Natural killer cell (primary cell): ENCODE results near the gene ZNF273. TPM values are rescaled to one million over a fixed set of nuclear protein-coding genes. Genes with fewer than 3 reads are reported as not detected.
"Not testable (repeated sequence)": the region's sequence is repeated elsewhere in the genome, so short reads cannot be mapped to it uniquely, and the experiment has no call there.

Experiments used
- ATAC-seq, 3 donors: fragments of 150-1000 bp in 2 of 3; fragments of 200-7000 bp in 1 of 3; cut with Tn5 transposase; 1 replicate in 1 of 3; 2 replicates in 2 of 3; pipeline ENCODE4 v1.10.0; 2021; ENCODE audit warnings: mild to moderate bottlenecking in 2 of 3, moderate library complexity in 2 of 3
- DNase-seq, 2 donors: peaks; one replicate each; pipeline versions ENCODE4 v3.0.0 to v3.0.0-alpha.2; 2013 to 2021; ENCODE audit warnings: mixed read lengths in 1 of 2
- H3K27ac ChIP-seq: one replicate; pipeline ENCODE4 v1.5.1; 2013; ENCODE audit warnings: mild to moderate bottlenecking, low read length
- H3K27me3 ChIP-seq: one replicate; pipeline ENCODE4 v1.6.1; 2013; ENCODE audit warnings: low read length; ENCODE audit not compliant: control insufficient read depth, insufficient read depth
- H3K36me3 ChIP-seq: one replicate; pipeline ENCODE4 v1.6.1; 2013; ENCODE audit warnings: low read length; ENCODE audit not compliant: control insufficient read depth, insufficient read depth
- H3K4me1 ChIP-seq: one replicate; pipeline ENCODE4 v1.6.1; 2013; ENCODE audit warnings: low read length; ENCODE audit not compliant: control insufficient read depth, insufficient read depth
- H3K4me3 ChIP-seq: one replicate; pipeline ENCODE4 v1.5.1; 2013; ENCODE audit warnings: low read length
- H3K9me3 ChIP-seq: one replicate; pipeline ENCODE4 v1.6.1; 2013; ENCODE audit warnings: low read length; ENCODE audit not compliant: control insufficient read depth, insufficient read depth
- H3K27ac Mint-ChIP-seq, 2 donors: one replicate each; pipeline ENCODE4 v1.8.0; 2022; ENCODE audit warnings: mild to moderate bottlenecking in 2 of 2, mixed read lengths in 2 of 2, moderate library complexity in 1 of 2
- H3K27me3 Mint-ChIP-seq, 2 donors: one replicate each; pipeline ENCODE4 v1.8.0; 2022; ENCODE audit warnings: low read depth in 2 of 2, mixed read lengths in 2 of 2
- H3K36me3 Mint-ChIP-seq: one replicate; pipeline ENCODE4 v1.8.0; 2022; ENCODE audit warnings: mixed read lengths
- H3K4me1 Mint-ChIP-seq, 2 donors: one replicate each; pipeline ENCODE4 v1.8.0; 2022; ENCODE audit warnings: mixed read lengths in 2 of 2
- H3K4me3 Mint-ChIP-seq: one replicate; pipeline ENCODE4 v1.8.0; 2022; ENCODE audit warnings: mild to moderate bottlenecking, moderate library complexity, mixed read lengths
- H3K9me3 Mint-ChIP-seq, 2 donors: one replicate each; pipeline ENCODE4 v1.8.0; 2022; ENCODE audit warnings: mixed read lengths in 2 of 2
- WGBS: methylation state at CpG from one replicate; pipeline ENCODE4 v1.1.7; 2013; ENCODE audit warnings: missing lambda C conversion rate; ENCODE audit not compliant: insufficient coverage; 5-methylcytosine and 5-hydroxymethylcytosine counted together
- intact Hi-C: fragments of 100-400 bp; cut with micrococcal nuclease; formaldehyde crosslinking; loops from one replicate; pipeline ENCODE4 v1.14.2; 2022
- total RNA-seq, 4 donors: library from RNA; stranded (reverse); fragments of 120-200 nt in 1 of 4; gene quantifications; one replicate each; pipeline versions ENCODE4 v1.2.3 to v1.2.4, GENCODE V29; 2013 to 2022
- TF ChIP-seq, protein P1 (sequence below): fragments of 200-600 bp; IDR thresholded peaks from one replicate; pipeline ENCODE4 v1.8.0; 2022; ENCODE audit warnings: antibody characterized with exemption

Gene ZNF273
- total RNA-seq, 3 donors from 2014 or later (not counting 1 experiment from before 2014, with no cell fraction given), result 2.9 to 4.2 (median 4.0) TPM

DNA sequence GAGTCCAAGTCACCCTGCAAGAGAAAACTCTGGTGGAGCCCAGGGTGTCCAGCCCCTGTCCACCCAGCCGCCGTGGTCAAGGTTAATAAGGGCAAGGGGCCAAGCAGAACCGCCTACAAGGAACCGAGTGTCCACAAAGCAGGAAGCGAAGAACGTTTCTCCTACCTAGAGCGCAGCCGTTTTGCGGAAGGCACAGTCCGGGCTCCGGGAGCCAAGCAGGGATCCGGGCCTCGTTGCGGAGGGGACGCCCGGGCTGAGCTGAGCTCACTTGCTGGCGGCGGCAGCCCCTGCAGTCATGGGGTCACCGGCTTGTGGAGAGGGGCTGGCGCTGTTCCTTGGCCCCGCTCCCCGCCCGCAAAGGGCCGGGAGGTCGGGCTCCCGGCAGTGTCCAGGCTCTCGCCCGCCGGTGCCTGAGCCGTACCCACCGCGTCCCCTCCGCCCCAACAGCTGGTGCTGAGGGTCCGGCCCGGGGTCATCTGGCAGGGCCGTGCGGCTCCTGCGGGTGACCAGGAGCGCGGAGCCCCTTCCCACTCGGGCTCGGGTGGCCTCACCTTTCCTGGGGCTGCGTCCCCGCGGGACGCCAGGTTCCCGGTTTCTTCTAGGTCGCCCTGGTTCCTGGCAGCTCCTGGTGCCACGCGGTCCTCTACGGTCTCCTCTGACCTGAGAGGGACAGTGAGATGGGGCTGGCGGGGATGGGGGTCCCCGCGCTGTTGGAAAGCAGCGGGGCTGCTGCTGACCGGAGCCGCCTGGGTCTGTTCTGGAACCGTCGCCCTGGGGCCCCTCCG is 14.0 kb upstream of the ZNF273 start:
- 3% methylated on average over 60 of the region's 60 CpGs for WGBS
- DNase-seq, result peak in 1 of 2 donors; percentile 45

DNA sequence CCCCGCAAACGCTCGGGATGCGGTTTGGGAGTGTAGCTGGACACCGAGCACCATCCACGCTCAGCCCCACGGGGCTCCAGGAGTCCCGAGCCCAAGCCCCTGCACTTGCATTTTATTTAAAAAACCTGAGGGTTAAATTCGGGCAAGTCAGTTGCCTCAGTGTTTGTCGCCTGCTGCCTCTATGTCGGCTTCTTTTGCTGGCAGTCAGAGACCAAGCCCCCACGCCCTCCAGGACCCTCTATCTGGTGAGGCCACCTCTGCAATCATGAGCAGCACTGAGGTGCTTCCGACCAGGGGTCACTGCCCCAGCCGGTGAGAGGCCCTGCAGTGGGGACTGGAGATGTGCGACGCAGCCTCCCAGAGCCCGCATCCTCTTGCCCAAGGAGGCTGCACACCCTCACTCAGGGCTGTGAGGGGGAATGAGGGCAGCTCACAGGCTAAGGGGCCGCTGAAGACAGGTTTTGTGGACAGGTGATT is 13.3 kb upstream of the ZNF273 start:
- Mint-ChIP-seq H3K4me1 (peaks cover 11 to 12% of the 10 kb centered on the region in 2 donors), H3K27ac (no peak overlapping the region), H3K36me3 (no peaks in the 10 kb centered on the region), H3K9me3 (no peaks in the 10 kb centered on the region), H3K4me3 (peak overlapping the region; percentile 49), H3K27me3 (peaks cover 52 to 60% of the 10 kb centered on the region in 2 donors)
- 22% methylated on average over 18 of the region's 18 CpGs for WGBS
- H3K4me3 ChIP-seq, result no peak overlapping the region
- H3K9me3 ChIP-seq, result no peaks in the 10 kb centered on the region
- intact Hi-C loops, result no loop called here
- peaks cover 19% of the 10 kb centered on the region for H3K4me1 ChIP-seq
- H3K27me3 ChIP-seq, result peaks cover 21% of the 10 kb centered on the region
- TF ChIP-seq, protein P1, sequence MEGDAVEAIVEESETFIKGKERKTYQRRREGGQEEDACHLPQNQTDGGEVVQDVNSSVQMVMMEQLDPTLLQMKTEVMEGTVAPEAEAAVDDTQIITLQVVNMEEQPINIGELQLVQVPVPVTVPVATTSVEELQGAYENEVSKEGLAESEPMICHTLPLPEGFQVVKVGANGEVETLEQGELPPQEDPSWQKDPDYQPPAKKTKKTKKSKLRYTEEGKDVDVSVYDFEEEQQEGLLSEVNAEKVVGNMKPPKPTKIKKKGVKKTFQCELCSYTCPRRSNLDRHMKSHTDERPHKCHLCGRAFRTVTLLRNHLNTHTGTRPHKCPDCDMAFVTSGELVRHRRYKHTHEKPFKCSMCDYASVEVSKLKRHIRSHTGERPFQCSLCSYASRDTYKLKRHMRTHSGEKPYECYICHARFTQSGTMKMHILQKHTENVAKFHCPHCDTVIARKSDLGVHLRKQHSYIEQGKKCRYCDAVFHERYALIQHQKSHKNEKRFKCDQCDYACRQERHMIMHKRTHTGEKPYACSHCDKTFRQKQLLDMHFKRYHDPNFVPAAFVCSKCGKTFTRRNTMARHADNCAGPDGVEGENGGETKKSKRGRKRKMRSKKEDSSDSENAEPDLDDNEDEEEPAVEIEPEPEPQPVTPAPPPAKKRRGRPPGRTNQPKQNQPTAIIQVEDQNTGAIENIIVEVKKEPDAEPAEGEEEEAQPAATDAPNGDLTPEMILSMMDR, result no peak
- H3K27ac ChIP-seq, result no peak overlapping the region
- H3K36me3 ChIP-seq, result no peaks in the 10 kb centered on the region
- DNase-seq (no peak), ATAC-seq (no peak)

More for the DNA sequence above, 14.0 kb upstream of the ZNF273 start:
- peak; percentile 48 to 57 (median 55) for ATAC-seq
- Histone ChIP-seq H3K4me3 (peak overlapping the region; percentile 26), H3K36me3 (no peaks in the 10 kb centered on the region), H3K9me3 (no peaks in the 10 kb centered on the region), H3K4me1 (peaks cover 19% of the 10 kb centered on the region), H3K27me3 (peaks cover 21% of the 10 kb centered on the region), H3K27ac (no peak overlapping the region)
- Mint-ChIP-seq H3K9me3 (no peaks in the 10 kb centered on the region), H3K27ac (peak overlapping the region in 1 of 2 donors; percentile 46), H3K4me3 (peak overlapping the region; percentile 82), H3K27me3 (peaks cover 59 to 66% of the 10 kb centered on the region in 2 donors), H3K36me3 (no peaks in the 10 kb centered on the region), H3K4me1 (peaks cover 11 to 12% of the 10 kb centered on the region in 2 donors)
- TF ChIP-seq, protein P1, result no peak
- intact Hi-C loops, result no loop called here

DNA sequence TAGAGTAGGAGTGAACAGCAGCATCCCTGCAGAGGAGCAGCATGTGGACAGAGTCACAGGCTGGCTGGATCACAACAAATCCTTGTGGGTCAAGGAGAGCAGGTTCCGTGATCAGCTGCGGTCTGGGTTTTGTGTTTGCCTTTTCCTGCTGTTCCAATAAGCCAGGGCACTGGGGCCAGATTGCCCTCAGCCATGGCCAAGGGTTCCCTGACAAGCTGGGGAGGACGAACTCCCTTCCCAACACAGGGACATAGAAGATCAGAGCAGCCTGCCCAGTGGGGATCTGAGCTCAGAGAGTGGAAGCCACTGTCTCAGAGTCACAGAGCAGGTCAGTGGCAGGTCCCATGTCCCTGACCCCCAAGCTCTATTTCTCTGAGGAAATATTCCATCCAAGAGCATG is 12.8 kb upstream of the ZNF273 start:
- H3K27ac Mint-ChIP-seq, intact Hi-C loops, H3K36me3 Mint-ChIP-seq, H3K9me3 Mint-ChIP-seq, H3K36me3 ChIP-seq, H3K4me3 Mint-ChIP-seq, DNase-seq, H3K9me3 ChIP-seq, H3K27ac ChIP-seq, ATAC-seq, H3K4me3 ChIP-seq: not testable (repeated sequence)
- H3K27me3 Mint-ChIP-seq, result peaks cover 47 to 56% of the 10 kb centered on the region in 2 donors
- WGBS, result 93% methylated on average over 3 of the region's 3 CpGs
- H3K27me3 ChIP-seq, result peaks cover 21% of the 10 kb centered on the region
- H3K4me1 Mint-ChIP-seq, result peaks cover 11 to 12% of the 10 kb centered on the region in 2 donors
- H3K4me1 ChIP-seq, result peaks cover 19% of the 10 kb centered on the region

DNA sequence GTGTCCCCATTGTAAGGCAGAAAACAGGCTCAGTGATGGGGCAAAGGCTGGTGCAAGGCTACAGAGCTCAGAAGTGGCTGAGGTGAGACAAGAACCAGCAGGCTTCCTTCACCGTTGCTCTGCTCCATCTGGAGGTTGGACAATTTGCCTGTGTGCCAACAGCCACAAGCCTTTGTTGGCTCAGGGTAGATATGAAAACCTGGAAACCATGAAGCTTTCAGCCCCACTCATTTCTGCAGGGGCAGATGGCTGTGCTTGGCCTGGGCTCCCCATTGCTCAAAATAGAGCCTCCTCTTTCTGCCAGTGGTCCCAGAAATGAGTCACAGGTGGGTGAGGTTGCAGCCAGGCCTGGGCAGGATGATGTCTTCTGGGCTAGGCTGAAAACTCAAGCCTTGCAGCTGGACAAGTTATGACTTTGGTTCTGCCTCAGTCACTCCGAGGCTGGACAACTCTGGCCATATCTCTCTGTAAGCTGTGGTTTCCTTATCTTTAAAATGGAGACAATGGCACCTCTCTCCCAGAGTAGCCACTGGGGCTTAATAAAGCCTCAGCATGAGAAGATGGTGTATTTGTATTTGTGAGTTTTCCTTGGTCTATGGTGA is 12.2 kb upstream of the ZNF273 start:
- H3K27ac Mint-ChIP-seq, result no peak overlapping the region

DNA sequence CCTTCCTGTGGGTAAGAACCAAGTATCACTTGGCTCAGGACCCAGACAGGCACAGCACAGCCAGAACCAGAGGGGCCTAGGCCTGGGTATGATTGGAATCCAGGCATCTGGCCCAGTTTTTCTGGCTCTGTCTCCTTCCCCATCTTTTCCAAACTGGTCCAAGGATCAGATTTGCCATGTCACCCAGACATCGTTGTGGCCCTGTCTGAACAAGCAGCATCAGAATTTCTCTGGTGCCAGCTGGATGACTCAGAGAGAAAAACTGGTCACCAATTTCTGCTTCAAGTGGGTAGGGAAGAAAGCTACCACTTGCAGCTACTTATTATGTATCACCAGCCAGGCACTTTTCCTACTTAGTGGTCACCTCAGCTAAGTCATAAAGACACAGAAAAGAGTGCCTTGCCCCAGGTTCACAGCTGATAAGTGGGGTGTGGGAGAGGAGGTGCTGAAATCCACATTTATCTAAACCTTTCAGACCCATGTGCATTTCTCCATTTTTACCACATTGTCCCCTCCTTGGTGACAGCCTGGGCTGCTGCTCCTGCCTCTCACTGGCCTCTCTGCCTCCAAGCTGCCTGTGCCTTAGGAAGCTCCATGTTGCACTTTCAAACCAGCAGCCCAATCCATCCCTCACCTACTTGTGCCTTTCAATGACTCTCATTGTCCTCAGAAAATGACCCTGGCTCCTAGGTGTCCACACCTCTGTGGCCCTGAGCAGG is 11.6 kb upstream of the ZNF273 start:
- Mint-ChIP-seq H3K27me3 (peaks cover 34 to 49% of the 10 kb centered on the region in 2 donors), H3K4me1 (peaks cover 11 to 12% of the 10 kb centered on the region in 2 donors)
- Histone ChIP-seq H3K4me1 (peaks cover 19% of the 10 kb centered on the region), H3K27me3 (peaks cover 21% of the 10 kb centered on the region)
- H3K9me3 Mint-ChIP-seq, ATAC-seq, DNase-seq, H3K36me3 ChIP-seq, H3K27ac ChIP-seq, H3K9me3 ChIP-seq, H3K27ac Mint-ChIP-seq, H3K36me3 Mint-ChIP-seq, H3K4me3 ChIP-seq, H3K4me3 Mint-ChIP-seq, intact Hi-C loops: not testable (repeated sequence)
- WGBS, result 83% methylated on average over 1 of the region's 1 CpG

More for the DNA sequence above, 12.2 kb upstream of the ZNF273 start:
- TF ChIP-seq, protein P1, result no peak
- Histone ChIP-seq H3K9me3 (no peaks in the 10 kb centered on the region), H3K4me1 (peaks cover 19% of the 10 kb centered on the region), H3K36me3 (no peaks in the 10 kb centered on the region), H3K4me3 (no peak overlapping the region), H3K27me3 (peaks cover 21% of the 10 kb centered on the region), H3K27ac (no peak overlapping the region)
- peaks cover 41 to 52% of the 10 kb centered on the region in 2 donors for H3K27me3 Mint-ChIP-seq
- DNase-seq (no peak), ATAC-seq (no peak)
- H3K36me3 Mint-ChIP-seq, result no peaks in the 10 kb centered on the region
- WGBS, result 72% methylated on average over 2 of the region's 2 CpGs
- no peaks in the 10 kb centered on the region for H3K9me3 Mint-ChIP-seq
- intact Hi-C loops, result no loop called here
- H3K4me1 Mint-ChIP-seq, result peaks cover 11 to 12% of the 10 kb centered on the region in 2 donors
- no peak overlapping the region for H3K4me3 Mint-ChIP-seq
